ENCODE results near the gene ZNF432.
"Not testable (repeated sequence)": the region's sequence is repeated elsewhere in the genome, so short reads cannot be mapped to it uniquely, and the experiment has no call there.

Gene ZNF432

DNA sequence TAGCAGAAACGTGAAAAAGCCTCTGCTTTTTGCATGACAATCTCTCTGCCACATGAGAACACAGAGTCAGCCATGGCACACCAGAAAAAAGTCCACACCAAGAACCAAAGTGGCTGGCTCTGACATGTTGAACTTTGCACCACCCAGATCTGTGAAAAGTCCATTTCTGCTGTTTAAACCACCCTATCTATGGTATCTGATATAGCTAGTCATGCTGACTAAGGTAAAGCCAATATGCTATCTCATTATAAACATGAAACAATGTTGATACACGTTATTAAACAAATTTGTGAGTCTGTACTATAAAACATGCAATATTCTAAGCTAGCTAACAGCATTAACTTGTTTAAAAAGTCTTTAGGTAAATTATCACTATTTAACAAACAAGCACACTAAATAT lies 21.0 kb upstream of the ZNF432 start:
- Histone ChIP-seq H3K27ac (replicated peaks) (no peak overlapping the region), H3K4me3 (replicated peaks; ENCODE audit: insufficient read depth, low read length) (no peak overlapping the region), H3K27me3 (ENCODE audit: insufficient read depth, poor library complexity, severe bottlenecking) (no peaks in the 10 kb centered on the region)
- no peak for DNase-seq (ENCODE audit: low read depth in 1 of 2, low spot score in 1 of 2)
- TF ChIP-seq, protein P1, sequence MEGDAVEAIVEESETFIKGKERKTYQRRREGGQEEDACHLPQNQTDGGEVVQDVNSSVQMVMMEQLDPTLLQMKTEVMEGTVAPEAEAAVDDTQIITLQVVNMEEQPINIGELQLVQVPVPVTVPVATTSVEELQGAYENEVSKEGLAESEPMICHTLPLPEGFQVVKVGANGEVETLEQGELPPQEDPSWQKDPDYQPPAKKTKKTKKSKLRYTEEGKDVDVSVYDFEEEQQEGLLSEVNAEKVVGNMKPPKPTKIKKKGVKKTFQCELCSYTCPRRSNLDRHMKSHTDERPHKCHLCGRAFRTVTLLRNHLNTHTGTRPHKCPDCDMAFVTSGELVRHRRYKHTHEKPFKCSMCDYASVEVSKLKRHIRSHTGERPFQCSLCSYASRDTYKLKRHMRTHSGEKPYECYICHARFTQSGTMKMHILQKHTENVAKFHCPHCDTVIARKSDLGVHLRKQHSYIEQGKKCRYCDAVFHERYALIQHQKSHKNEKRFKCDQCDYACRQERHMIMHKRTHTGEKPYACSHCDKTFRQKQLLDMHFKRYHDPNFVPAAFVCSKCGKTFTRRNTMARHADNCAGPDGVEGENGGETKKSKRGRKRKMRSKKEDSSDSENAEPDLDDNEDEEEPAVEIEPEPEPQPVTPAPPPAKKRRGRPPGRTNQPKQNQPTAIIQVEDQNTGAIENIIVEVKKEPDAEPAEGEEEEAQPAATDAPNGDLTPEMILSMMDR (IDR thresholded peaks at IDR 0.05; ENCODE audit: insufficient read depth, low read length) = no peak
- TF ChIP-seq SPI1 (IDR thresholded peaks at IDR 0.05; ENCODE audit: borderline replicate concordance, low read depth) (no peak), GABPA (IDR thresholded peaks at IDR 0.05; ENCODE audit: low read depth) (no peak)

DNA sequence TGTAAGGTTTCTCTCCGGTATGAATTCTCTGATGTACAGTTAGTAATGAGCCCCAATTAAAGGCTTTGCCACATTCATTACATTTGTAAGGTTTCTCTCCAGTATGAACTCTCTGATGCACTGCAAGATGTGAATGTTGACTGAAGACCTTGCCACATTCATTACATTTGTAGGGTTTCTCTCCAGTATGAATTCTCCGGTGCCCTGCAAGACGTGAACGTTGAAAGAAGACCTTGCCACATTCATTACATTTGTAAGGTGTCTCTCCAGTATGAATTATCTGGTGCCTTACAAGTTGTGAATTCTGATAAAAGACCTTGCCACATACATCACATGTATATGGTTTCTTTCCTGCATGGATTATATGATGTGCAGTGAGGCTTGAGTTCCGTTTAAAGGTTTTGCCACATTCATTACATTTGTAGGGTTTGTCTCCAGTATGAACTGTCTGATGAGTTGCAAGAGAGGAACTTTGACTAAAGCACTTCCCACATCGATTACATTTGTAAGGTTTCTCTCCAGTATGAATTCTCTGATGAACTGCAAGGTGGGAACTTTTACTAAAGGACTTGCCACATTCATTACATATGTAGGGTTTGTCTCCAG lies 17.7 kb upstream of the ZNF432 start:
- no peaks in the 10 kb centered on the region for H3K27me3 ChIP-seq (ENCODE audit: insufficient read depth, poor library complexity, severe bottlenecking)
- no peak overlapping the region for H3K4me3 ChIP-seq (replicated peaks; ENCODE audit: insufficient read depth, low read length)
- no peak overlapping the region for H3K27ac ChIP-seq (replicated peaks)
- no peak for DNase-seq (ENCODE audit: low read depth in 1 of 2, low spot score in 1 of 2)
- TF ChIP-seq, protein P1 (IDR thresholded peaks at IDR 0.05; ENCODE audit: insufficient read depth, low read length) = no peak
- TF ChIP-seq, protein P2, sequence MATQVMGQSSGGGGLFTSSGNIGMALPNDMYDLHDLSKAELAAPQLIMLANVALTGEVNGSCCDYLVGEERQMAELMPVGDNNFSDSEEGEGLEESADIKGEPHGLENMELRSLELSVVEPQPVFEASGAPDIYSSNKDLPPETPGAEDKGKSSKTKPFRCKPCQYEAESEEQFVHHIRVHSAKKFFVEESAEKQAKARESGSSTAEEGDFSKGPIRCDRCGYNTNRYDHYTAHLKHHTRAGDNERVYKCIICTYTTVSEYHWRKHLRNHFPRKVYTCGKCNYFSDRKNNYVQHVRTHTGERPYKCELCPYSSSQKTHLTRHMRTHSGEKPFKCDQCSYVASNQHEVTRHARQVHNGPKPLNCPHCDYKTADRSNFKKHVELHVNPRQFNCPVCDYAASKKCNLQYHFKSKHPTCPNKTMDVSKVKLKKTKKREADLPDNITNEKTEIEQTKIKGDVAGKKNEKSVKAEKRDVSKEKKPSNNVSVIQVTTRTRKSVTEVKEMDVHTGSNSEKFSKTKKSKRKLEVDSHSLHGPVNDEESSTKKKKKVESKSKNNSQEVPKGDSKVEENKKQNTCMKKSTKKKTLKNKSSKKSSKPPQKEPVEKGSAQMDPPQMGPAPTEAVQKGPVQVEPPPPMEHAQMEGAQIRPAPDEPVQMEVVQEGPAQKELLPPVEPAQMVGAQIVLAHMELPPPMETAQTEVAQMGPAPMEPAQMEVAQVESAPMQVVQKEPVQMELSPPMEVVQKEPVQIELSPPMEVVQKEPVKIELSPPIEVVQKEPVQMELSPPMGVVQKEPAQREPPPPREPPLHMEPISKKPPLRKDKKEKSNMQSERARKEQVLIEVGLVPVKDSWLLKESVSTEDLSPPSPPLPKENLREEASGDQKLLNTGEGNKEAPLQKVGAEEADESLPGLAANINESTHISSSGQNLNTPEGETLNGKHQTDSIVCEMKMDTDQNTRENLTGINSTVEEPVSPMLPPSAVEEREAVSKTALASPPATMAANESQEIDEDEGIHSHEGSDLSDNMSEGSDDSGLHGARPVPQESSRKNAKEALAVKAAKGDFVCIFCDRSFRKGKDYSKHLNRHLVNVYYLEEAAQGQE (IDR thresholded peaks at IDR 0.05; ENCODE audit: insufficient replicate concordance, low read depth) = no peak

DNA sequence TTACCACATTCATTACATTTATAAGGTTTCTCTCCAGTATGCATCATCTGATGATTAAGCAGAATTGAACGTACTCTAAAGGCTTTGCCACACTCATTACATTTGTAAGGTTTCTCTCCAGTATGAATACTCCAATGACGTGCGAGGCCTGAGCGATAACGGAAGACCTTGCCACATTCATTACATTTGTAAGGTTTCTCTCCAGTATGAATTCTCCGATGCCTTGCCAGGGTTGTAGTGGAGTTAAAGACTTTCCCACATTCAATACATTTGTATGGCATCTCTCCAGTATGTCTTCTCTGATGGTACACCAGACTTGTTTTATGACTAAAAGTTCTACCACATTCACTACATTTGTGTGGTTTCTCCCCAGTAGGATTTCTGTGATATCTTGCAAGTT lies 16.8 kb upstream of the ZNF432 start:
- H3K27ac ChIP-seq (replicated peaks) = no peak overlapping the region
- no peak overlapping the region for H3K4me3 ChIP-seq (replicated peaks; ENCODE audit: insufficient read depth, low read length)
- TF ChIP-seq, protein P2 (IDR thresholded peaks at IDR 0.05; ENCODE audit: insufficient replicate concordance, low read depth) = no peak
- TF ChIP-seq, protein P1 (IDR thresholded peaks at IDR 0.05; ENCODE audit: insufficient read depth, low read length) = no peak
- TF ChIP-seq POLR2AphosphoS5 (IDR thresholded peaks at IDR 0.05; ENCODE audit: low read depth) = no peak
- no peaks in the 10 kb centered on the region for H3K27me3 ChIP-seq (ENCODE audit: insufficient read depth, poor library complexity, severe bottlenecking)
- no peak for DNase-seq (ENCODE audit: low read depth in 1 of 2, low spot score in 1 of 2)

DNA sequence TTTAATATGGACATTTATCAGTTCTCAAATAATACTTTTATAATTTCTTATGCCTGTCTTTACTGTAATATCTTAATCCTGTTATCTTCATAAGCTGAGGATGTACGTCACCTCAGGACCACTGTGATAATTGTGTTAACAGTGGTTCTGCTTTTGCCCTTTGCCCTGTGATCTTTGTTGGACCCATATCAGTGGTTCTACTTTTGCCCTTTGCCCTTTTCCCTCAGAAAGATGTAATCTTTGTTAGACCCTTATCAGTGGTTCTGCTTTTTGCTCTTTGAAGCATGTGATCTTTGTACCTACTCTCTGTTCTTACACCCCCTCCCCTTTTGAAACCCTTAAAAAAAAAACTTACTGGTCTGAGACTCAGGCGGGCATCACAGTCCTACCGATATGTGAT lies 7.8 kb upstream of the ZNF432 start:
- H3K4me3 ChIP-seq (replicated peaks; ENCODE audit: insufficient read depth, low read length) = not testable (repeated sequence)

DNA sequence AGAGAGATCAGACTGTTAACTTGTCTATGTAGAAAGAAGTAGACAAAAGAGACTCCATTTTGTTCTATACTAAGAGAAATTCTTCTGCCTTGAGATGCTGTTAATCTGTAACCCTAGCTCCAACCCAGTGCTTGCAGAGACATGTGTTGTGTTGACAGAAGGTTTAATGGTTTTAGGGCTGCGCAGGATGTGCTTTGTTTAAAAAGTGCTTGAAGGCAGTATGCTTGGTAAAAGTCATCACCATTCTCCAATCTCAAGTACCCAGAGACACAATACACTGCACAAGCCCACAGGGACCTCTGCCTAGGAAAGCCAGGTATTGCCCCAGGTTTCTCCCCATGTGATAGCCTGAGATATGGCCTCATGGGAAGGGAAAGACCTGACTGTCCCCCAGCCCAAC lies 3.1 kb upstream of the ZNF432 start:
- H3K27me3 ChIP-seq (ENCODE audit: insufficient read depth, poor library complexity, severe bottlenecking); H3K27ac ChIP-seq (replicated peaks); H3K4me3 ChIP-seq (replicated peaks; ENCODE audit: insufficient read depth, low read length); DNase-seq (ENCODE audit: low read depth in 1 of 2, low spot score in 1 of 2): not testable (repeated sequence)

More for the DNA sequence above, 7.8 kb upstream of the ZNF432 start:
- not testable (repeated sequence) for H3K27ac ChIP-seq (replicated peaks); DNase-seq (ENCODE audit: low read depth in 1 of 2, low spot score in 1 of 2); H3K27me3 ChIP-seq (ENCODE audit: insufficient read depth, poor library complexity, severe bottlenecking)
